Thymus (tissue), 11 donors: ENCODE results near the gene ZNF385D. TPM values are rescaled to one million over a fixed set of nuclear protein-coding genes. Genes with fewer than 3 reads are reported as not detected.
"Not testable (repeated sequence)": the region's sequence is repeated elsewhere in the genome, so short reads cannot be mapped to it uniquely, and the experiment has no call there.

Experiments
- DNase-seq, 9 donors: peaks; one replicate each; pipeline ENCODE4 v3.0.0-alpha.2; 2013; ENCODE audit warnings: low spot score in 9 of 9, low read depth in 6 of 9, missing footprints in 1 of 9
- H3K27ac ChIP-seq, 2 donors: one replicate each; pipeline ENCODE4 v1.5.1; 2013; ENCODE audit warnings: control low read depth in 1 of 2, low read depth in 1 of 2, low read length in 1 of 2, mild to moderate bottlenecking in 1 of 2, moderate library complexity in 1 of 2
- H3K27me3 ChIP-seq, 2 donors: one replicate each; pipeline ENCODE4 v1.5.1; 2013; ENCODE audit warnings: low read length in 1 of 2; ENCODE audit not compliant: control insufficient read depth in 2 of 2, insufficient read depth in 1 of 2
- H3K36me3 ChIP-seq, 2 donors: one replicate each; pipeline ENCODE4 v1.5.1; 2013; ENCODE audit warnings: low read length in 1 of 2, mild to moderate bottlenecking in 1 of 2, moderate library complexity in 1 of 2; ENCODE audit not compliant: control insufficient read depth in 2 of 2, insufficient read depth in 2 of 2
- H3K4me1 ChIP-seq, 2 donors: one replicate each; pipeline ENCODE4 v1.5.1; 2013; ENCODE audit warnings: low read length in 2 of 2; ENCODE audit not compliant: control insufficient read depth in 2 of 2, insufficient read depth in 2 of 2
- H3K4me3 ChIP-seq, 2 donors: one replicate each; pipeline ENCODE4 v1.5.1; 2013; ENCODE audit warnings: low read length in 2 of 2, control low read depth in 1 of 2, mild to moderate bottlenecking in 1 of 2
- H3K9me3 ChIP-seq, 2 donors: one replicate each; pipeline ENCODE4 v1.5.1; 2013; ENCODE audit warnings: low read length in 1 of 2, mild to moderate bottlenecking in 1 of 2; ENCODE audit not compliant: control insufficient read depth in 2 of 2, insufficient read depth in 1 of 2
- WGBS: extraction: QIAGEN DNeasy Blood & Tissue Kit; methylation state at CpG from one replicate; pipeline ENCODE4 v1.1.7; 2013; 5-methylcytosine and 5-hydroxymethylcytosine counted together
- polyA plus RNA-seq: library from polyadenylated mRNA; stranded (reverse); fragments of 200-250 nt; gene quantifications from one replicate; pipeline ENCODE4 v1.2.3, GENCODE V29; 2013
- total RNA-seq: library from RNA; stranded (reverse); fragments of 120-200 nt; gene quantifications from one replicate; pipeline ENCODE4 v1.2.4, GENCODE V29; 2013
- donor health status: healthy.

ZNF385D gene
- total and polyA plus RNA-seq, 2 donors, result 0.94 to 1.7 TPM

GRCh38 chr3:21390856-21391255 is 360.2 kb downstream of the ZNF385D start:
- Histone ChIP-seq H3K4me3 (no peak overlapping the region), H3K9me3 (peaks cover 0 to 13% of the 10 kb centered on the region in 2 donors), H3K36me3 (no peaks in the 10 kb centered on the region), H3K4me1 (no peaks in the 10 kb centered on the region), H3K27ac (no peak overlapping the region), H3K27me3 (no peaks in the 10 kb centered on the region)
- no peak for DNase-seq
- 91% methylated on average over 1 of the region's 1 CpG for WGBS

DNA sequence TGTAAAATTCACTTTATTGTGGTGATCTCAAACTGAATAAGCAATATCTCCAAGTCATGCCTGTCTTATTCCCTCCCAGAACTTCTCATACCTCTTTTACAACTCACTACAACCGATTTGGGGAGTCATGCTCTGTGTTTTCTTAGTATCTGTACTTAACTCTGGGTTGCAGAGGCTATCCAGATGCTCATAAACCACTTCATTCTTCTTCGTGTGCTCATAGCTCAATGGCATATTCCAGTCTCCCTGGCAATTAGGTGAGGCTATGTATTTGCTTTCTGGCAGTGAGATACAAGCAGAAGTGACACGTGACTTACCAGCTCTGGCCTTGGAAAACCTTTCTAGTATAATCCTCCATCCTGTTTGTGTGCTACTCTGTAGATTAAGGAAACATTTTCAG is 360.9 kb downstream of the ZNF385D start:
- Histone ChIP-seq H3K36me3 (no peaks in the 10 kb centered on the region), H3K4me3 (no peak overlapping the region), H3K9me3 (peaks cover 0 to 13% of the 10 kb centered on the region in 2 donors), H3K27ac (no peak overlapping the region), H3K4me1 (no peaks in the 10 kb centered on the region), H3K27me3 (no peaks in the 10 kb centered on the region)
- WGBS, result 71% methylated on average over 3 of the region's 3 CpGs
- DNase-seq, result no peak

GRCh38 chr3:21387142-21387826 is 363.7 kb downstream of the ZNF385D start:
- H3K4me1 ChIP-seq, DNase-seq, H3K36me3 ChIP-seq, H3K27ac ChIP-seq, H3K4me3 ChIP-seq, H3K27me3 ChIP-seq: not testable (repeated sequence)
- H3K9me3 ChIP-seq, result peaks cover 0 to 17% of the 10 kb centered on the region in 2 donors
- 91% methylated on average over 30 of the region's 30 CpGs for WGBS

DNA sequence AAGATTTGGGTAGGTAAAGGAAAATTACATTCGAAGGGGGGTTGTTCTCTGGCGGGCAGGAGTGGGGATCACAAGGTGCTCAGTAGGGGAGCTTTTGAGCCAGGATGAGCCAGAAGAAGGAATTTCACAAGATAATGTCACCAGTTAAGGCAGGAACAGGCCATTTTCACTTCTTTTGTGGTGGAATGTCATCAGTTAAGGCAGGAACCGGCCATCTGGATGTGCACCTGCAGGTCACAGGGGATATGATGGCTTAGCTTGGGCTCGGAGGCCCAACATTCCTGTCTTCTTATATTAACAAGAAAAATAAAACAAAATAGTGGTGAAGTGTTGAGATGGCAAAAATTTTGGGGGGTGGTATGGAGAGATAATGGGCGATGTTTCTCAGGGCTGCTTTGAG is 373.0 kb downstream of the ZNF385D start:
- H3K27me3 ChIP-seq, H3K4me1 ChIP-seq, H3K36me3 ChIP-seq, H3K27ac ChIP-seq, H3K4me3 ChIP-seq, H3K9me3 ChIP-seq, DNase-seq: not testable (repeated sequence)
- 90% methylated on average over 5 of the region's 5 CpGs for WGBS

DNA sequence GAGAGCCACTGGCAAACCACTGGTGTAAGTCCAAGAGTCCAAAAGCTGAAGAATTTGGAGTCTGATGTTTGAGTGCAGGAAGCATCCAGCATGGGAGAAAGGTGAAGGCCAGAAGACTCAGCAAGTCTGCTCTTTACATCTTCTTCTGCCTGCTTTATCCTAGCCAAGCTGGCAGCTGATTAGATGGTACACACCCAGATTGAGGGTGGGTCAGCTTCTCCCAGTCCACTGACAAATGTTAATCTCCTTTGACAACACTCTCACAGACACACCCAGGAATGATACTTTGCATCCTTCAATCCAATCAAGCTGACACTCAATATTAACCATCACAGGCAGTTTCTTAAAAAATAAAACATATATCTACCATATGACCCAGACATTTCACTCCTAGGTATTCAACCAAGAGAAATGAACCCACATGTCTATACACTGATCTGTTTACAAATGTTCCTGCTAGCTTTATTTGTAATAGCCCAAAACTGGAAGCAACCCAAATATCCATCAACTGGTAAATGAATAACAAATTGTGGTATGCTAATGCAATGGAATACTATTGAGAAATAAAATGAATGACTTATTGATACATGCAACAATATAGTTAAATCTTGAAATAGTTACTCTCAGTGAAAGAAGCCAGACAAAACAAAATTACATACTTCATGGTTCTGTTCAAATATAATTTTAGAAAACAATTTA is 373.8 kb downstream of the ZNF385D start:
- peaks cover 0 to 3% of the 10 kb centered on the region in 2 donors for H3K9me3 ChIP-seq
- H3K4me3 ChIP-seq, result no peak overlapping the region
- DNase-seq, result no peak
- H3K27ac ChIP-seq, result no peak overlapping the region
- no peaks in the 10 kb centered on the region for H3K27me3 ChIP-seq
- no peaks in the 10 kb centered on the region for H3K4me1 ChIP-seq
- no peaks in the 10 kb centered on the region for H3K36me3 ChIP-seq

GRCh38 chr3:21372316-21372715 is 378.7 kb downstream of the ZNF385D start:
- no peaks in the 10 kb centered on the region for H3K4me1 ChIP-seq
- no peak for DNase-seq

More at GRCh38 chr3:21372316-21372715, 378.7 kb downstream of the ZNF385D start:
- Histone ChIP-seq H3K4me3 (no peak overlapping the region), H3K27ac (no peak overlapping the region), H3K27me3 (no peaks in the 10 kb centered on the region), H3K9me3 (no peaks in the 10 kb centered on the region), H3K36me3 (no peaks in the 10 kb centered on the region)
- 42% methylated on average over 5 of the region's 5 CpGs for WGBS
